Suprapubic skin (tissue), 4 donors: ENCODE results near the gene CNOT4. TPM values are rescaled to one million over a fixed set of nuclear protein-coding genes. Genes with fewer than 3 reads are reported as not detected.
A peak's percentile ranks its signal among the peaks of the same experiment; 100 is the strongest.

ENCODE experiments used
- DNase-seq, 2 donors: peaks; one replicate each; pipeline ENCODE4 v3.0.0-alpha.2; 2019; ENCODE audit warnings: low spot score in 2 of 2
- H3K27ac ChIP-seq: fragments of 200-600 bp; sonication (generic); one replicate; pipeline ENCODE4 v1.5.1; 2019
- H3K27me3 ChIP-seq: fragments of 200-600 bp; sonication (generic); one replicate; pipeline ENCODE4 v1.5.1; 2019
- H3K36me3 ChIP-seq: fragments of 200-600 bp; sonication (generic); one replicate; pipeline ENCODE4 v1.5.1; 2019
- H3K4me1 ChIP-seq: fragments of 200-600 bp; sonication (generic); one replicate; pipeline ENCODE4 v1.5.1; 2019
- H3K4me3 ChIP-seq: fragments of 200-600 bp; sonication (generic); one replicate; pipeline ENCODE4 v1.5.1; 2019; ENCODE audit warnings: mild to moderate bottlenecking
- H3K9me3 ChIP-seq: fragments of 200-600 bp; sonication (generic); one replicate; pipeline ENCODE4 v1.5.1; 2019
- CTCF ChIP-seq, 2 donors: fragments of 200-600 bp in 1 of 2; fragments of 450-650 bp in 1 of 2; sonication (generic) in 1 of 2; IDR thresholded peaks; one replicate each; pipeline ENCODE4 v1.5.1; 2016 to 2019; ENCODE audit warnings: antibody characterized with exemption in 2 of 2, mild to moderate bottlenecking in 1 of 2, moderate library complexity in 1 of 2
- EP300 ChIP-seq: sonication (generic); formaldehyde crosslinking; IDR thresholded peaks from one replicate; pipeline ENCODE4 v1.6.1; 2017; ENCODE audit warnings: antibody characterized with exemption
- POLR2A ChIP-seq, 2 donors: fragments of 450-650 bp; IDR thresholded peaks; one replicate each; pipeline ENCODE4 v1.6.1; 2017; ENCODE audit warnings: antibody characterized with exemption in 2 of 2, mild to moderate bottlenecking in 2 of 2, moderate library complexity in 2 of 2
- POLR2AphosphoS5 ChIP-seq, 3 donors: sonication (generic); formaldehyde crosslinking; IDR thresholded peaks; one replicate each; pipeline ENCODE4 v1.6.1; 2017; ENCODE audit warnings: antibody characterized with exemption in 3 of 3
- whole genome bisulfite sequencing: methylation state at CpG from one replicate; pipeline ENCODE4 v1.1.5; 2018; 5-methylcytosine and 5-hydroxymethylcytosine counted together
- total RNA-seq, 4 donors: library from RNA; depleted of rRNA; stranded (reverse); fragments of >200 nt; gene quantifications; one replicate each; pipeline ENCODE4 v1.1.0, GENCODE V29; 2016

CNOT4 gene
- total RNA-seq, 4 donors from 2014 or later = 17.2 to 32.3 (median 22.6) TPM

GRCh38 chr7:135335628-135336139, 174.2 kb downstream of the CNOT4 start:
- DNase-seq = no peak
- TF ChIP-seq CTCF (IDR thresholded peaks at IDR 0.05) (peak in 1 of 2 donors; percentile 46), POLR2A (IDR thresholded peaks at IDR 0.05) (no peak)
- H3K4me3 ChIP-seq = no peak overlapping the region
- no peaks in the 10 kb centered on the region for H3K9me3 ChIP-seq
- no peak overlapping the region for H3K27ac ChIP-seq
- WGBS = 29% methylated on average over 9 of the region's 9 CpGs
- H3K4me1 ChIP-seq = no peaks in the 10 kb centered on the region
- no peaks in the 10 kb centered on the region for H3K36me3 ChIP-seq
- H3K27me3 ChIP-seq = no peaks in the 10 kb centered on the region

GRCh38 chr7:135334830-135335543, 174.9 kb downstream of the CNOT4 start:
- WGBS = 68% methylated on average over 8 of the region's 10 CpGs
- TF ChIP-seq POLR2AphosphoS5 (IDR thresholded peaks at IDR 0.05) (no peak), POLR2A (IDR thresholded peaks at IDR 0.05) (no peak), EP300 (no peak), CTCF (IDR thresholded peaks at IDR 0.05) (no peak)
- H3K36me3 ChIP-seq = no peaks in the 10 kb centered on the region

GRCh38 chr7:135333946-135334345, 176.0 kb downstream of the CNOT4 start:
- Histone ChIP-seq H3K36me3 (no peaks in the 10 kb centered on the region), H3K4me1 (no peaks in the 10 kb centered on the region), H3K27me3 (no peaks in the 10 kb centered on the region), H3K4me3 (no peak overlapping the region), H3K27ac (no peak overlapping the region), H3K9me3 (no peaks in the 10 kb centered on the region)
- peak in 1 of 2 donors; percentile 7 for DNase-seq
- TF ChIP-seq POLR2AphosphoS5 (IDR thresholded peaks at IDR 0.05) = no peak
- TF ChIP-seq POLR2A (IDR thresholded peaks at IDR 0.05) = no peak
- TF ChIP-seq EP300 = no peak
- no peak for TF ChIP-seq CTCF (IDR thresholded peaks at IDR 0.05)
- 91% methylated on average over 1 of the region's 1 CpG for WGBS

More at GRCh38 chr7:135334830-135335543, 174.9 kb downstream of the CNOT4 start:
- Histone ChIP-seq H3K27me3 (no peaks in the 10 kb centered on the region), H3K4me3 (no peak overlapping the region), H3K4me1 (no peaks in the 10 kb centered on the region), H3K9me3 (no peaks in the 10 kb centered on the region), H3K27ac (no peak overlapping the region)
- DNase-seq = peak in 1 of 2 donors; percentile 66

- H3K9me3 ChIP-seq = no peaks in the 10 kb centered on the region
- peak in 1 of 2 donors; percentile 32 for DNase-seq
- no peaks in the 10 kb centered on the region for H3K27me3 ChIP-seq
- TF ChIP-seq CTCF (IDR thresholded peaks at IDR 0.05) = no peak
- TF ChIP-seq EP300 = no peak
- no peak for TF ChIP-seq POLR2A (IDR thresholded peaks at IDR 0.05)
- no peak for TF ChIP-seq POLR2AphosphoS5 (IDR thresholded peaks at IDR 0.05)
- H3K36me3 ChIP-seq = no peaks in the 10 kb centered on the region
- no peaks in the 10 kb centered on the region for H3K4me1 ChIP-seq
- 88% methylated on average over 1 of the region's 1 CpG for WGBS
- no peak overlapping the region for H3K27ac ChIP-seq
- no peak overlapping the region for H3K4me3 ChIP-seq
Measured at GRCh38 chr7:135333200-135333599, 176.7 kb downstream of the CNOT4 start.

GRCh38 chr7:135330088-135330487, 179.8 kb downstream of the CNOT4 start:
- H3K4me1 ChIP-seq = no peaks in the 10 kb centered on the region
- WGBS = 100% methylated on average over 1 of the region's 1 CpG
- peak in 1 of 2 donors; percentile 4 for DNase-seq
- H3K27ac ChIP-seq = no peak overlapping the region
- no peak overlapping the region for H3K4me3 ChIP-seq
- no peaks in the 10 kb centered on the region for H3K36me3 ChIP-seq
- no peak for TF ChIP-seq POLR2AphosphoS5 (IDR thresholded peaks at IDR 0.05)
- TF ChIP-seq POLR2A (IDR thresholded peaks at IDR 0.05) = no peak
- TF ChIP-seq EP300 = no peak
- no peak for TF ChIP-seq CTCF (IDR thresholded peaks at IDR 0.05)
- no peaks in the 10 kb centered on the region for H3K27me3 ChIP-seq
- no peaks in the 10 kb centered on the region for H3K9me3 ChIP-seq
